Measurements from ENCODE around the gene CROCC2. TPM values are rescaled to one million over a fixed set of nuclear protein-coding genes. Genes with fewer than 3 reads are reported as not detected.

Gene CROCC2
- total RNA-seq, 1 experiment from 2014 or later = not detected

DNA sequence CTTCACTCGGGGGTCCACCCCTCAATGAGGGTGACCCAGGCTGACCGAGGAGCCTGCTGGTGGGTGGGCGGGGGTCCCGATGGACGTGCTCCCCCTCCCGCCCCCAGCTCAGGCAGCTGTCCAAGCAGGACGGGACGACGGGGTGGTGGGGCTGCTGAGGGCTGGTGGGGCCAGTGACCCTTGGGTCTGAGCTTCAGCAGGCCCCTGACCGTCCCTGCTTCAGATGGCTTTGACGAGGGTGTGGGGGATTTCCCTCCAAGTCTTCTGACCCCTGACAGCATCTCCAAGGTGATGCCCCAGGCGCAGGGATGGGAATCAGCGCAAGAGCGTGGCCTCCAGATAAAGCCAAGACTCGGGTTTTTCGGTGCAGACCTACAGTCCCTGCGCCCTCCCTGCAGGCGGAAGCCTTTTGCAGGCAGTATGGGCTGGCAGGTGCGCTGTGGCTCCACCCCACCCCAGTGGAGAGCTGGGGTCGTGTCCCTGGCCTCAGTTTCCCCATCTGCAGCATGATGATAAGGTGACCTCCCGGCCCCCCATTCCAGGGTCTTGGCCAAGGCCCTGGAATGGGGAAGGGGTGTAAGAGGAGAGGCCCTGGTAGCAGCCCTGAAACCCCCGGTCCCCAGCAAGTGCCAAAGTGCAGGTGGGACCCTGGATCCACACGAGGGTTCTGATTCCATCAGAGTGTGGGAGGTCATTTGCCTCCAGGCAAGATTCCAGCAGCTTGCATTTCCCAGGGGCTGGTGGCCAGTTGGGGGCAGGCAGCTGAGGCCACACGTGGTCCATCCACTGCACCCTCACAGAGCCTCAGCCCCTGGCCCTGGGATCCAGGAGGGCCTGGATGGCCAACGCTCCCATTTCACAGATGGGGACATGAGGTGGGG, 8.7 kb downstream of the CROCC2 start:
- DNase-seq (ENCODE audit: low read depth, low spot score) = no peak
- in situ Hi-C loops (cut with HindIII; ENCODE audit: low pct_unique_long_range_greater_than_20kb, low sequenced_read_pairs) = no loop called here

DNA sequence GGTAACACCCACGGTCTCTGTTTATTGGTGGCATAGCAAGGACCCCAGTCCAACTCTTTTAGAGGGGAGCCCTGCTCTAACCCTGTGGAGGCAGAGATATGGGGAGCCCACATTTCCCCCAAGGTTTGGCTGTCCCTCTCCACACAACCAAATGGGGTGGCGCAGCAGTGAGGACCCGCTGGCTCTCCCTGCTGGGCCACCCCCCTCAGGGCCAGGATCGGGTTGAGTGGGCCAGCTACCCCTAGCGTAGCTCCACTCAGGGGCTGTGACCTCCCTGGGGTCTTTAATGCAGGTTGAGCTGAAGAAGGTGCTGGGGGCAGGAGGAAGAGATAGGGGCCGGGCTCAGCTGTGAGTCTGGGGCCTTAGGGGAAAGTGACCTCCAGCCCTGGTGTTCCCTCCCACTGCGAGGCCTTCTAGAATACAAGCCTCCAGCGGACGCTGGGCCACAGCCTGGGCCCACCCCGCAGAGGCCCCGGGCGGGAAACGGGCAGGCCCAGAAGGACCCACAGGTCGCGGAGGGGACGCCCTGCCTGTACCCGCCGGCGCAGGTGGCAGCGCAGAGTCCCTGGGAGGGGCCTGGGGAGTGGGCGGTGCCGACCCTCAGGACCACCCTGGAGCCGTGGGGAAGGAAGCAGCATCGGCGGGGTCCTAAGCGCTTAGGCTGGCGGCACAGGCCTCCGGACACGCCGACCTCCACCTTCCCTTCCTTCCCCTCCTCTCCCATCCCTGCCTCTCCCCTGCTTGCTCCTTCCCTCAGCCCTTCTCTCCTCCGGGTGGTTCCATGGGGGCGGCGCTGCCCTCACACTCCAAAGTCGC, 9.6 kb downstream of the CROCC2 start:
- in situ Hi-C loops (cut with HindIII; ENCODE audit: low pct_unique_long_range_greater_than_20kb, low sequenced_read_pairs) = no loop called here
- DNase-seq (ENCODE audit: low read depth, low spot score) = no peak

GRCh38 chr2:240916571-240917008, 10.5 kb downstream of the CROCC2 start:
- no peak for DNase-seq (ENCODE audit: low read depth, low spot score)
- in situ Hi-C loops (cut with HindIII; ENCODE audit: low pct_unique_long_range_greater_than_20kb, low sequenced_read_pairs) = no loop called here

DNA sequence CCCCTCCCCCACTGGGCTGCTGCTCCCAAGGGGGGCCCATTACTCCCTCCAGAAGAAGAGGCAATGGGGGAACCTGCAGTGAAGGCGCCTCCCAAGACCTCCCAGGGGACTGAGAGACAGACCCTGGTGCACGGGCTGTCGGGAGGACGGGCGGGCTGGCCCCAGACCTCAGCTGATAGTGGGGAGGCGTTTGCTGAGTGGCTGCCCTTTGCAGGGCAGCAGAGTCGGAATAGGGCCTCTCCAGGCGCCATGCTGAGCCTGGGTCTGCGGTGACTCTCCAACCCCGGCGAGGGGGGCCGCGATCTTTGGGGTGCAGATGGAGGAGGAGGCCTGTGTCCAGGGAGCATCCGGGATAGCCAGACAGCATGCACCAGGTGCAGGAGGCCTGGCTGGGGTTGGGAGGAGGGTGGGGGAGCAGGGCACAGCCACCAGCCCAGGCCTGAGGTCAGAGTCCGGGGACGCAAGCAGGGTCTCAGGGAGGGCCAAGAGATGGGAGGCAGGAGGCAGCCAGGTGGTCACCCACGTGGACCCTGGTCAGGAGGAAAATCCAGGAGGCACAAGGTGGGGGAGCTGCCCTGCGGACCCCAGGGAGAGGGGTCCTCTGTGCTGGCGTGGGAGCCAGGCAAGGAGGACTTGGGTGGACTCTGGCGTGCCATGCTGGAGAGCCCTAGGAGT, 11.0 kb downstream of the CROCC2 start:
- in situ Hi-C loops (cut with HindIII; ENCODE audit: low pct_unique_long_range_greater_than_20kb, low sequenced_read_pairs) = no loop called here
- DNase-seq (ENCODE audit: low read depth, low spot score) = no peak

DNA sequence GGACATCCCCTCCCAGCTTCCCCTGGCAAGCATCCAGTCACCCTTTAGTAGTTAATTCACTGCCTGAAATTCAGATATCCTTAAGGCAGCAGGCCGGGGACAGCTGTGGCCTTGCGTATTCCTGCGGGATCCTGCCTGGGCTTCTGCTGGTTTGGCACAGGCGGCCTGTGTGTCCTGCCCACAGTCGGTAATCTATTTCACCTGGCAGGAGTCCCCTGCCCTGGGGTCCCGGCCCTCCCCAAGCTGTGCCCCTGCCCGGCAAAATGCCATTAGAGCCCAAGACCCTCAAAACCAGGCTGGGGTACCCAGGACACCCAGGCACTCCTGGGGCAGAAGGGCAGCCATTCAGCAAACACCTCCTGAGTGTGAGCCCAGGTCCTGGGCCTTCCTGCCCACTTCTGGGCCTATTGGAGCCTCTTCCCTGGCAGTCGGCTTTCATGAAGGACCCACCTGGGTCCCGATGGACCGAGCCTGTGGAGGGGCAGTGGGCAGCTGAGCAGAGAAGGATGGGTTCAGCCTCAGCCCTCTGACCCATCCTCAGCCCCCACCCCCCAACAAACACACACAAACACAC, 11.6 kb downstream of the CROCC2 start:
- no peak for DNase-seq (ENCODE audit: low read depth, low spot score)
- in situ Hi-C loops (cut with HindIII; ENCODE audit: low pct_unique_long_range_greater_than_20kb, low sequenced_read_pairs) = no loop called here

DNA sequence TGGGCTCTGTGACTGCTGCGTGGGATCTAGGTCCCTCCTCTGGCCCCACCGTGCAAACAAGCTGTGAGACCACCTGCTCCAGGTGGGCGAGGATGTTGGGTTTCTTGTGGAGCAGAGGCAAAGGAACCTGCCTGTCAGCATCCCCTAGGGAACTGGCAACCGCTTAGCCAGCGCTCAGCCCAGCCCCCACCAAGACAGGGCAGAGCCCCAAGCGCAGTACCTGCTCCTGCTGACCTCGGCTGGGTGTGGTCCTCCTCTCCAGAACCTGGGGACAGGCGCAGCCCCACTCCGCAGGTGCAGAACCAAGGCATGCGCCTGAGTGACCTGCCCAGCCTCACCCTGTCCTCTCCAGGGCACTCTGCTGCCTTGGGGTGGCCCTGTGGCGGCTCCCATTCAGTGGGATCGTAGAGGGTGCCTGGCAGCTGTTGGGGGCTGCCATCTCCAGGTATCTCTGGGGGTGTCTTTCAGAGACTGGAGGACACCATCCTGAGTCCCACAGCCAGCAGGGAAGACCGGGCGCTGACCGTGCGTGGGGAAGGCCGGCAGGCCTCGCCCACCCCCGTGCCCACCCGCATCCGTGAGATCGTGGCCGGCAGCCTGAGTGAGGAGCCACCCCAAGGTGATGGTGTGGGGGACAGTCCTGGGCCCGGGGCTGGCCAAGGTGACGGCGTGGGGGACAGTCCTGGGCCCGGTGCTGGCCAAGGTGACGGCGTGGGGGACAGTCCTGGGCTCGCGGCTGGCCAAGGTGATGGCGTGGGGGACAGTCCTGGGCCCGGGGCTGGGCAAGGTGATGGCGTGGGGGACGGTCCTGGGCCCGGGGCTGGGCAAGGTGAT, 12.3 kb downstream of the CROCC2 start:
- in situ Hi-C loops (cut with HindIII; ENCODE audit: low pct_unique_long_range_greater_than_20kb, low sequenced_read_pairs) = no loop called here

GRCh38 chr2:240919161-240919781, 13.1 kb downstream of the CROCC2 start:
- DNase-seq (ENCODE audit: low read depth, low spot score) = no peak
- in situ Hi-C loops (cut with HindIII; ENCODE audit: low pct_unique_long_range_greater_than_20kb, low sequenced_read_pairs) = no loop called here

More for the DNA sequence above, 12.3 kb downstream of the CROCC2 start:
- DNase-seq (ENCODE audit: low read depth, low spot score) = no peak

- in situ Hi-C loops (cut with HindIII; ENCODE audit: low pct_unique_long_range_greater_than_20kb, low sequenced_read_pairs) = no loop called here
Observed at GRCh38 chr2:240919786-240920782, 13.9 kb downstream of the CROCC2 start.

GRCh38 chr2:240920783-240921231, 14.7 kb downstream of the CROCC2 start:
- DNase-seq (ENCODE audit: low read depth, low spot score) = no peak
- in situ Hi-C loops (cut with HindIII; ENCODE audit: low pct_unique_long_range_greater_than_20kb, low sequenced_read_pairs) = no loop called here

More at GRCh38 chr2:240919786-240920782, 13.9 kb downstream of the CROCC2 start:
- no peak for DNase-seq (ENCODE audit: low read depth, low spot score)

DNA sequence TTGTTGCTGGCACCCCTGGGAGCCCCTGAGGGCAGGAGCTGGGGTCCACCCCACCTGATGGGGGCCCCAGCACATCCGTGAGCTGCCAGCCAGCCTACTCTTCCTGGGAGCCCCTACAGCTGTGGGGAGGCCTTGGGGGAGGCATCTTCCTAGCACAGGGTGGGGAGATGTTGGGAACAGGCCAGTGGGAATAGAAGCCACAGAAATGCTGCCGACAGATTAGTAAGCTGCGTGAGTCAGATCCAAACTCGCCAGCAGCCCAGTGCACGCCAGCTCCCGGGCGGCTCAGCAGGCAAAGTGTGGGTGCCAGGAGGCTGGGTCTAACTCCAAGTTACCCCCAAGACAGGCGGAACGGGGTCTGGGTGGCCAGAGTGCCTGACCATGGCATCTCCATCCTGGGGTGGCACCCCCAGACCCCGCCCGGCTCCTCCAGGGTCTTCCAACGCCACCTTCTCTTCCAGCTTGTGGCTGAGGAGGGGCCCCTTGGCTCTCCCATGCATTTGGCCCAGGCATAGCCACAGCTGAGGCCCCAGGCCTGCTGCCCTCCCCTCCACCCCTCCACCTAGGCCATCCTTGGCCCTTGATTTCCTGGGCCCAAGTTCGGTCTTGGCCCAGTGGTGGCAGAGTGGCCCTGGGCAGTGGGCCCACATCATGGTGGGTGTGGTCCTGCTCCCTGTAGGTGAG, 15.3 kb downstream of the CROCC2 start:
- in situ Hi-C loops (cut with HindIII; ENCODE audit: low pct_unique_long_range_greater_than_20kb, low sequenced_read_pairs) = no loop called here
- DNase-seq (ENCODE audit: low read depth, low spot score) = no peak

DNA sequence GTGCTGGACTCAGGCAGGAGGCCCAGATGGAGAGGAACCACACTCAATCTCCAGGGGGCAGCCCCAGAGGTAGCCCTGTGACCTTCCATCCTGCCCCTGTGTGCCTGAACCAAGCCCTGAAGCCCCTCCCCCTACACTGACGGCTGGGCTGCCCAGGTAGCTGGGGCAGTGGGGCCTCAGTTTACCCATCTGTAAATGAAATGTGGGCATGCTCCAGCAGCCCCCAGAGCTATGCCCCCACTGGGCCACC, 15.8 kb downstream of the CROCC2 start:
- in situ Hi-C loops (cut with HindIII; ENCODE audit: low pct_unique_long_range_greater_than_20kb, low sequenced_read_pairs) = no loop called here

DNA sequence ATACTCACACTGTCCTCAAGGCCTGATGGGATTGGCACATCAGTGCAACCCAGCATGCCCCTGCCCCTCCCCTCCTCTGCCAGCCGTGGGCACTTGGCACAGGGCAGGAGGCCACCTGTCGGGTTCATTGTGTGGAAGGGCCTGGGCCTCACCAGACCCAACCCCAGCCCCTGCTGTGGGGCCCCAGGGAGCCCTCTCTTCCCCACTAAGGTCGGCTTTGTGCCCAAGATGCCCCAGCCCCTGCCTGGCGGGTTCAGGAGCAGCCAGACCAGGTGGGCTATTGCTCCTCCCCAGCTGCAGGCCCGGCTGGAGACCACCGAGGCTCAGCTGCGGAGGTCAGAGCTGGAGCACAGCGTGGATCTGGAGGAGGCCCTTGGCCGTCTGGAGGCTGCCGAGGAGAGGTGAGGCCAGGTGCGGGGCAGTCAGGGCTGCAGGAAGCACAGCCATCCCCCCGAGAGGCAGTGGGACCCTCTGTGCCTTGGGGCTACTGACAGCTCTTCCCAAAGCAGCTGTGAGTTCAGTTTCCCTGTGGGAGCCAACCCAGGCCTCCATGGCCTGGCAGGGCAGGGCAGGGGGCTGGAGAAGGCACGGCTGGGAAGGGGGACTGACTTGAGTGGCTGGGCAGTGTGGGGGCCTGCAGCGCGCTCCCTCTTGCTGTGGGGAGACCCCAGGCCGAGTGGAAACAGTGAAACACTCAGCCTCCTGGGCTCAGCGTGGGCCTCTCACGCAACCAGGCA, 16.3 kb downstream of the CROCC2 start:
- in situ Hi-C loops (cut with HindIII; ENCODE audit: low pct_unique_long_range_greater_than_20kb, low sequenced_read_pairs) = no loop called here
- no peak for DNase-seq (ENCODE audit: low read depth, low spot score)

More for the DNA sequence above, 15.8 kb downstream of the CROCC2 start:
- DNase-seq (ENCODE audit: low read depth, low spot score) = no peak

- no peak for DNase-seq (ENCODE audit: low read depth, low spot score)
- in situ Hi-C loops (cut with HindIII; ENCODE audit: low pct_unique_long_range_greater_than_20kb, low sequenced_read_pairs) = no loop called here
Observed at GRCh38 chr2:240922982-240923537, 16.9 kb downstream of the CROCC2 start.

DNA sequence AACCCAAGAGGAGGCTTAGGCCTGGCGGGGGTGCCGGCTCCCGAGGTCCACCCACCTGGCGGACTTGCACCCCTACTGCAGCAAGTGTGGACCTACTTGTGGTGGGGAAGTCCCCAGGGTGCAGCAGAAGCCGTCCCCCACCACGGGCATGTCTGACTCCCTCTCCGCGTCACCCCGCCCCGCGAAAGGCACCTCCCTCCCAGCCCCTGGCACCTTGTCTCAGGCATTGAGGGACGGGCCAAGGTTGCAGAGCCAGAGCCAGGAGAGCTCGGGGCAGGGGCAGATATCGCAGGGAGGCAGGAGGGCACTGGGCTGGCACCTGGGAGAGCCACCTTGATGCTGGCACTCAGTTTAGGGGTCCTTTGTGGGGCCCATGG, 19.0 kb downstream of the CROCC2 start:
- no peak for DNase-seq (ENCODE audit: low read depth, low spot score)
- in situ Hi-C loops (cut with HindIII; ENCODE audit: low pct_unique_long_range_greater_than_20kb, low sequenced_read_pairs) = no loop called here

Measured in SK-MEL-5 (cell line).